Measurements from ENCODE around the gene SCCPDH.

Gene SCCPDH

DNA sequence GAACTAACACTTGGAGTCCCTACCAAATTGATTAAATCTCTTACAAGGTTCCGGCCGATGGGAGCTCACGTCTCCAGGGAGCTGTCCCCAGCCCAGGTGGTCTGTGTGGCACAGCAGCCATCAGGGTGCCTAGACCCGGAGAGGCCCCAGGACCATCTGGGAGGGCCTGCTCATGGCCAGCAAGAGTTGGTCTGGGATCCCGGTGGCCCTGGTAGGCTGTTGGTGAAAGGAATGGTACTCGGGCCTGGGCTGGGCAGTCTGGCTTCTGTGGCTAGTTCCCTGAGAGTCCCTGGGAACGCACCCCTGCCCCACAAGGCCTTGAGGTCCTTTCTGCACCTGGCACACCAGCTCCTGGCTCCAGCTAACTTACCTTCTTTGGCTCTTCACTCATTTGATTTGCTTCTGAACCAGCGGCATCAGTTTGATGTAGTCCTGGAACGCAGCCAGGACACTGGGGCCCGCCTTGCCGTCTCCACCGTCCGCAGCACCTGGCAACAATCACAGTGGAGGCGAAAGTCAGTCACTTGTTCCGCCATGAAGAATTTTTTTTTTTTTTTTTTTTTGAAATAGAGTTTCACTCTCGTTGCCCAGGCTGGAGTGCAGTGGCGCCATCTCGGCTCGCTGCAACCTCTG lies 62.5 kb downstream of the SCCPDH start:
- no peak overlapping the region for H3K4me3 ChIP-seq (ENCODE audit: low read length)
- TF ChIP-seq, protein P1, sequence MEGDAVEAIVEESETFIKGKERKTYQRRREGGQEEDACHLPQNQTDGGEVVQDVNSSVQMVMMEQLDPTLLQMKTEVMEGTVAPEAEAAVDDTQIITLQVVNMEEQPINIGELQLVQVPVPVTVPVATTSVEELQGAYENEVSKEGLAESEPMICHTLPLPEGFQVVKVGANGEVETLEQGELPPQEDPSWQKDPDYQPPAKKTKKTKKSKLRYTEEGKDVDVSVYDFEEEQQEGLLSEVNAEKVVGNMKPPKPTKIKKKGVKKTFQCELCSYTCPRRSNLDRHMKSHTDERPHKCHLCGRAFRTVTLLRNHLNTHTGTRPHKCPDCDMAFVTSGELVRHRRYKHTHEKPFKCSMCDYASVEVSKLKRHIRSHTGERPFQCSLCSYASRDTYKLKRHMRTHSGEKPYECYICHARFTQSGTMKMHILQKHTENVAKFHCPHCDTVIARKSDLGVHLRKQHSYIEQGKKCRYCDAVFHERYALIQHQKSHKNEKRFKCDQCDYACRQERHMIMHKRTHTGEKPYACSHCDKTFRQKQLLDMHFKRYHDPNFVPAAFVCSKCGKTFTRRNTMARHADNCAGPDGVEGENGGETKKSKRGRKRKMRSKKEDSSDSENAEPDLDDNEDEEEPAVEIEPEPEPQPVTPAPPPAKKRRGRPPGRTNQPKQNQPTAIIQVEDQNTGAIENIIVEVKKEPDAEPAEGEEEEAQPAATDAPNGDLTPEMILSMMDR (IDR thresholded peaks at IDR 0.05; ENCODE audit: insufficient read depth, low read depth, low read length, missing control alignments): no peak
- no peak for DNase-seq (ENCODE audit: low read depth)

DNA sequence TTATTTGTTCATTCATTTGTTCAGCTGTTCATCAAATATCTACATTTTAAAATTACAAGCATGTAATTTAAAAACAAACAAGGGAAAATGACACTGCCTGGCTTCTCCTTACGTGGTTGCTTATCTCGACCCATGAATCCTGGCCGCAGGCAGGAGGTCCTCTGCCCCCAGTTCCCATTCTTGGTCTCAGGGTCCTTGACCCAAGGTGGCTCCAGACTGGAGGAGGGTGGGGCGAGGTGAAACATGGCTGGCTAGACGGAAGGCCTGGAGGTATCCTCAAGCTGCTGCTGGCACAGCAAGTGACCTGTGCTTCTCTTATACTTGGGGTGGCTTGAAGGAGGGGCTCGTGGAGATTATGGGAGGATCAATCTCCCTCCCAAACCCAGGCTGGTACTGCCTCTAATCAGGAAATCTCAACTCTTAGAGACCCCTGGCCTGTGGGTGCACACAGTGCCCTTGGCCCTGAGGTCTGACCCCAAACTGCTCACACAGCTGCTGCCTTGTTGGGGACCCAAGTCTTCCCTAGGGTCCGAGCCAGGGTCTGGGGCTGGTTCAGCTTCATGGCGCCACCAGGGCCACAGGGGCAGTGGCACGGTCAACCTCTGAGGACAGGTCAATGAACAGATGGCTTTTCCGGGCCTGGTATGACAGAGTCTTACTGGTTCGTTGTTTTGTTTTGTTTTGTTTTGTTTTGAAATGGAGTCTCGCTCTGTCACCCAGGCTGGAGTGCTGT lies 63.7 kb downstream of the SCCPDH start:
- no peak overlapping the region for H3K4me3 ChIP-seq (ENCODE audit: low read length)
- TF ChIP-seq, protein P1 (IDR thresholded peaks at IDR 0.05; ENCODE audit: insufficient read depth, low read depth, low read length, missing control alignments): no peak
- no peak for DNase-seq (ENCODE audit: low read depth)

DNA sequence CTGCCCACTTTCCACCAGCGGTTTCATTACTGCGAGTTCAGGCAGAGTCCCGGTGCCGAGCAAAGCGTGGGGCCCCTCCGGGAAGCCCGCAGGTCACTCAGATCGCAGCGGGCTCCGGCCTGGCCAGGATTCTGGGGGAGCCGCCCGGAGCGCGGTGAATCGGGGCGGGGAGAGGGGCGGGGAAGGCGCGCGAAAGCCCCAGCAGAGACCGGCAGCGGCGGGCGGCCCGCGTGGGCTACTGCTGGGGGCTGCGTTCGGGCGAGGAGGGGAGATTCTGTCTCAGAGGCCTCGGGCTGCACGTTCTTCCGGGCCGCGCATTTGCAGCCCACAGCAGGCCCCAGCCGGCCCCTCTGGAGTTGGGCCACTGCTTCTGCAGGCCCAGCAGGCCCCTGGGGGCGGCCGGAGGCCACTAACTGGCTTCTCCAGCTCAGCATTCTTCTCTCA lies 64.7 kb downstream of the SCCPDH start:
- DNase-seq (ENCODE audit: low read depth): no peak
- TF ChIP-seq, protein P1 (IDR thresholded peaks at IDR 0.05; ENCODE audit: insufficient read depth, low read depth, low read length, missing control alignments): no peak
- H3K4me3 ChIP-seq (ENCODE audit: low read length): no peak overlapping the region

DNA sequence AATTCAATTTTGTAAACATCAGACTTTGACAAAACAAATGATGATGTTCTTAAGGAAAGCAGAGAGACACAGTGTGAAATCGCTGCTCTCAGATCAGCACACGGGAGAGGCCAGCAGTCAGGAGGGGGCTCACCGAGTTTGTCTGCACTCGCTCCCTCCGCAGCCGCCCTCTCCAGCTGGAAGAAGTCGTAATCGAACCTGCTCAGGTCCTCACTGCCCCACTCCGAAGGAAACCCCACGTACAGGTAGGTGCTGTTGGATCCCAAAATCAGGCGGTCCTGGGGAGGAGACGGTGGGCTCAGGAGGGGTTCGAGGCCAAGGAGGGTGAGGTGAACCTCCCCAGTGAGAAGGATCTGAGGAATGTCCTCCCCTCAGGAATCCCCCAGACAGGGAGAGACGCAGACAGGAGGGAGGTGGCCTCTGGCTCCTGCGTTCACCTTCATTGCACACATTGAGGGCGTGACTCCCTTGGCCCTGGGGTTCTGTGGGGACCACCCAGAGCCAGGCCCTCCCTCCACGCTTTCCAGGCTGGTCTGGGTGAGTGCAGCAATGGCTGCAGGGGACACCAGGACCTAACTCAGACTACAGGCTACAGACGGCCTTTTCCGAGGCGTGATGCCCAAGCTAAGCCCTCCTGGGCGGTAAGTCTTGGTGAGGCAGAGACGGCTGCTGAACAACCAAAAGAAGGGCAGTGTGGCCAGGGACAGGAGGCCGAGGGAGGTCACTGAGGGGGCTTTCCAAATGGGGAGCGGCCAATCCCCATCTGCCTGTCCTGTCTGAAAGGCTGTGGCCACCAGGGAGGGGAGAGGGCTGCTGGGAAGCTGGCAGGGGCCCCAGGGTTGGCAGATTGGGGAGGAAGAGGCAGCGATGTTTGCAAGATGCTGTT lies 65.5 kb downstream of the SCCPDH start:
- TF ChIP-seq, protein P1 (IDR thresholded peaks at IDR 0.05; ENCODE audit: insufficient read depth, low read depth, low read length, missing control alignments): no peak
- no peak for DNase-seq (ENCODE audit: low read depth)
- H3K4me3 ChIP-seq (ENCODE audit: low read length): no peak overlapping the region

DNA sequence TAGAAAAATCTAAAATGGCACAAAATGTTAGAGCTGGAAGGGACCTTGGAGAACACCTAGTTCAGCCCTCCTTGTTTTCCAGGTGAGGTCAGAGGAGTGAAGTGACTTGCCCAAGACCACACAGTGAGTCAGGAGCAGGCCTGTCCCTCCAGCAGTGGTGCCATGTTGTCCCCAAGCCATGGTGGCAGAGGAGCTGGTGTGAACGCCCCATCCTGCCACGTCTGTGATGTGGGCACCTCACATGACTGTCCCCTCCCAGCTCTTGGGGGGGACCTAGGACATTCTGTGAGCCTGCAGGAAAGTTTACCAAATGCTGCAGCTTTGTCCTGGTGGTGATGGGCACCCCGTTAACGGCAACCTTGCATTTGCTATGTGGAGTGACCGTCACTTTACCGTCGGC lies 66.2 kb downstream of the SCCPDH start:
- DNase-seq (ENCODE audit: low read depth): no peak
- H3K4me3 ChIP-seq (ENCODE audit: low read length): no peak overlapping the region
- TF ChIP-seq, protein P1 (IDR thresholded peaks at IDR 0.05; ENCODE audit: insufficient read depth, low read depth, low read length, missing control alignments): no peak

DNA sequence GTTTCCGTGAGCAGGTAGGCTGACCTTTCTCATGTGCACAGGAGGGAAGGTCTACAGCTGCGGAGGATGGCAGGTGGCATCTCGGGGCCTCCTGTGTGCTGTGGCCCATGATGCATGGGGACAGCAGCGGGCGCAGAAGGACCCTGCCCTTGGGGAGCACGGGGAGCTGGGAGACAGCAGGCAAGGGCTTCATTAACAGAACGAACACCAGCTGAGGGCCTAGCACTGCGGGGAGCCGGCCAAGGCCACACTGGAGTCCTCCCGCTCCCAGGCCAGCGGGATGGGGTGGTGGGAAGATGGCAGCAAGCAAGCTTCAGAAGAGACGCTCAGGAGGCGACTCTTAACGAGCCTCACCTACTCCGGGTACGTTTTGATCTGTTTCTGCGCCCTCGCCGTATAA lies 66.6 kb downstream of the SCCPDH start:
- no peak overlapping the region for H3K4me3 ChIP-seq (ENCODE audit: low read length)
- no peak for DNase-seq (ENCODE audit: low read depth)
- TF ChIP-seq, protein P1 (IDR thresholded peaks at IDR 0.05; ENCODE audit: insufficient read depth, low read depth, low read length, missing control alignments): no peak

Data from epithelial cell of esophagus (primary cell).